H9 (cell line): ENCODE data around the gene ITGB6. TPM values are rescaled to one million over a fixed set of nuclear protein-coding genes. Genes with fewer than 3 reads are reported as not detected.

ENCODE experiments used
- DNase-seq: peaks from one replicate; pipeline ENCODE4 v3.0.0-alpha.2; 2017
- H2AFZ ChIP-seq: one replicate; pipeline ENCODE4 v1.6.1; 2013; ENCODE audit warnings: mild to moderate bottlenecking, low read length, control low read depth, moderate library complexity
- H2AK5ac ChIP-seq: 2 replicates; pipeline ENCODE4 v1.6.1; 2013; ENCODE audit warnings: low read length, control low read depth, mixed read lengths; ENCODE audit not compliant: insufficient read length
- H2BK120ac ChIP-seq: one replicate; pipeline ENCODE4 v1.6.1; 2013; ENCODE audit warnings: low read depth, mild to moderate bottlenecking, low read length, control low read depth, inconsistent platforms; ENCODE audit not compliant: poor library complexity, severe bottlenecking
- H2BK12ac ChIP-seq: 2 replicates; pipeline ENCODE4 v1.6.1; 2013; ENCODE audit warnings: low read length, control low read depth, mixed read lengths, low read depth; ENCODE audit not compliant: insufficient read length
- H2BK15ac ChIP-seq: 2 replicates; pipeline ENCODE4 v1.6.1; 2013; ENCODE audit warnings: low read depth, low read length, control low read depth
- H2BK20ac ChIP-seq: one replicate; pipeline ENCODE4 v1.6.1; 2013; ENCODE audit warnings: low read depth, mild to moderate bottlenecking, low read length, control low read depth, inconsistent platforms; ENCODE audit not compliant: poor library complexity, severe bottlenecking
- H2BK5ac ChIP-seq: 2 replicates; pipeline ENCODE4 v1.6.1; 2013; ENCODE audit warnings: low read length, control low read depth, mixed read lengths; ENCODE audit not compliant: insufficient read length
- H3K14ac ChIP-seq: 2 replicates; pipeline ENCODE4 v1.6.1; 2013; ENCODE audit warnings: low read length, control low read depth; ENCODE audit not compliant: insufficient read depth
- H3K18ac ChIP-seq: 2 replicates; pipeline ENCODE4 v1.6.1; 2013; ENCODE audit warnings: low read depth, mild to moderate bottlenecking, mixed read lengths, low read length, control low read depth; ENCODE audit not compliant: insufficient read length
- H3K23ac ChIP-seq: 2 replicates; pipeline ENCODE4 v1.6.1; 2013; ENCODE audit warnings: low read length, control low read depth, mixed read lengths, low read depth; ENCODE audit not compliant: insufficient read length
- H3K23me2 ChIP-seq: 2 replicates; pipeline ENCODE4 v1.6.1; 2013; ENCODE audit warnings: low read depth, mild to moderate bottlenecking, mixed read lengths, low read length, control low read depth; ENCODE audit not compliant: insufficient read length, poor library complexity, severe bottlenecking
- H3K27ac ChIP-seq: 2 replicates; pipeline ENCODE4 v1.5.1; 2013; ENCODE audit warnings: low read length, control low read depth, mixed read lengths, low read depth; ENCODE audit not compliant: insufficient read length
- H3K27me3 ChIP-seq: 2 replicates; pipeline ENCODE4 v1.6.1; 2013; ENCODE audit warnings: low read length, control low read depth, inconsistent platforms; ENCODE audit not compliant: insufficient read depth
- H3K4ac ChIP-seq: 2 replicates; pipeline ENCODE4 v1.6.1; 2013; ENCODE audit warnings: low read depth, mild to moderate bottlenecking, control low read depth, inconsistent platforms, low read length, moderate library complexity
- H3K4me1 ChIP-seq: 2 replicates; pipeline ENCODE4 v1.6.1; 2013; ENCODE audit warnings: low read length, control low read depth, inconsistent platforms; ENCODE audit not compliant: insufficient read depth
- H3K4me2 ChIP-seq: 2 replicates; pipeline ENCODE4 v1.6.1; 2013; ENCODE audit warnings: low read length, control low read depth, mixed read lengths; ENCODE audit not compliant: insufficient read length, insufficient read depth
- H3K56ac ChIP-seq: 2 replicates; pipeline ENCODE4 v1.6.1; 2013; ENCODE audit warnings: low read depth, mild to moderate bottlenecking, mixed read lengths, low read length, control low read depth; ENCODE audit not compliant: insufficient read length
- H3K79me1 ChIP-seq: 2 replicates; pipeline ENCODE4 v1.6.1; 2013; ENCODE audit warnings: low read depth, mild to moderate bottlenecking, moderate library complexity, low read length, control low read depth, inconsistent platforms; ENCODE audit not compliant: insufficient read depth, poor library complexity, severe bottlenecking
- H3K79me2 ChIP-seq: 2 replicates; pipeline ENCODE4 v1.6.1; 2013; ENCODE audit warnings: low read length, control low read depth, inconsistent platforms; ENCODE audit not compliant: insufficient read depth
- H3K9ac ChIP-seq: 2 replicates; pipeline ENCODE4 v1.6.1; 2013; ENCODE audit warnings: low read length, control low read depth, mixed read lengths; ENCODE audit not compliant: insufficient read length; ENCODE audit errors: extremely low read depth
- H3K9me3 ChIP-seq: one replicate; pipeline ENCODE4 v1.6.1; 2013; ENCODE audit warnings: low read depth, low read length, inconsistent platforms; ENCODE audit not compliant: control insufficient read depth
- H3T11ph ChIP-seq: one replicate; pipeline ENCODE4 v1.6.1; 2013; ENCODE audit warnings: mild to moderate bottlenecking, low read length, control low read depth, inconsistent platforms
- H4K20me1 ChIP-seq: one replicate; pipeline ENCODE4 v1.6.1; 2013; ENCODE audit not compliant: control insufficient read depth, insufficient read length, insufficient read depth
- H4K5ac ChIP-seq: 2 replicates; pipeline ENCODE4 v1.6.1; 2013; ENCODE audit warnings: low read depth, mild to moderate bottlenecking, mixed read lengths, low read length, control low read depth; ENCODE audit not compliant: insufficient read length
- H4K8ac ChIP-seq: replicated peaks from 2 replicates; pipeline ENCODE4 v1.6.1; 2013; ENCODE audit warnings: low read length, control low read depth, mixed read lengths, low read depth; ENCODE audit not compliant: insufficient read length
- H4K91ac ChIP-seq: 2 replicates; pipeline ENCODE4 v1.6.1; 2013; ENCODE audit warnings: low read depth, mild to moderate bottlenecking, moderate library complexity, mixed read lengths, low read length, control low read depth; ENCODE audit not compliant: insufficient read length
- H3K27ac Mint-ChIP-seq, 3 experiments: 2 replicates in 2 of 3; 3 replicates in 1 of 3; pipeline ENCODE4 v1.8.0; 2020 to 2021; ENCODE audit warnings: mixed read lengths in 3 of 3, mild to moderate bottlenecking in 1 of 3, moderate library complexity in 1 of 3
- H3K27me3 Mint-ChIP-seq: 2 replicates; pipeline ENCODE4 v1.8.0; 2021; ENCODE audit warnings: low read depth, mild to moderate bottlenecking, moderate library complexity, mixed read lengths
- H3K36me3 Mint-ChIP-seq, 3 experiments: 2 replicates in 2 of 3; 3 replicates in 1 of 3; pipeline ENCODE4 v1.8.0; 2020 to 2021; ENCODE audit warnings: low read depth in 3 of 3, mixed read lengths in 3 of 3; ENCODE audit not compliant: insufficient read depth in 1 of 3
- H3K4me1 Mint-ChIP-seq, 2 experiments: 2 replicates each; pipeline ENCODE4 v1.8.0; 2020; ENCODE audit warnings: mixed read lengths in 2 of 2
- H3K4me3 Mint-ChIP-seq, 2 experiments: 2 replicates in 1 of 2; 3 replicates in 1 of 2; pipeline ENCODE4 v1.8.0; 2020 to 2021; ENCODE audit warnings: mild to moderate bottlenecking in 2 of 2, mixed read lengths in 2 of 2, moderate library complexity in 1 of 2
- H3K9me3 Mint-ChIP-seq, 2 experiments: 2 replicates in 1 of 2; 3 replicates in 1 of 2; pipeline ENCODE4 v1.8.0; 2020; ENCODE audit warnings: mild to moderate bottlenecking in 2 of 2, mixed read lengths in 2 of 2, moderate library complexity in 1 of 2
- CTCF ChIP-seq: fragments of 200-600 bp; sonication (generic); conservative IDR thresholded peaks from 3 replicates; pipeline ENCODE4 v1.8.0; 2021; ENCODE audit warnings: antibody characterized with exemption, mild to moderate bottlenecking
- WGBS: extraction: QIAGEN DNeasy Blood & Tissue Kit; methylation state at CpG from one replicate; pipeline ENCODE4 v1.1.7; 2013; ENCODE audit warnings: missing lambda C conversion rate, low lambda C conversion rate, mixed read lengths; ENCODE audit not compliant: insufficient read length; ENCODE audit errors: extremely low coverage; 5-methylcytosine and 5-hydroxymethylcytosine counted together
- total RNA-seq: library from RNA; stranded (reverse); gene quantifications from 2 replicates; pipeline ENCODE4 v1.2.1, GENCODE V29; 2021

ITGB6 gene
- total RNA-seq, 1 experiment from 2014 or later: not detected

DNA sequence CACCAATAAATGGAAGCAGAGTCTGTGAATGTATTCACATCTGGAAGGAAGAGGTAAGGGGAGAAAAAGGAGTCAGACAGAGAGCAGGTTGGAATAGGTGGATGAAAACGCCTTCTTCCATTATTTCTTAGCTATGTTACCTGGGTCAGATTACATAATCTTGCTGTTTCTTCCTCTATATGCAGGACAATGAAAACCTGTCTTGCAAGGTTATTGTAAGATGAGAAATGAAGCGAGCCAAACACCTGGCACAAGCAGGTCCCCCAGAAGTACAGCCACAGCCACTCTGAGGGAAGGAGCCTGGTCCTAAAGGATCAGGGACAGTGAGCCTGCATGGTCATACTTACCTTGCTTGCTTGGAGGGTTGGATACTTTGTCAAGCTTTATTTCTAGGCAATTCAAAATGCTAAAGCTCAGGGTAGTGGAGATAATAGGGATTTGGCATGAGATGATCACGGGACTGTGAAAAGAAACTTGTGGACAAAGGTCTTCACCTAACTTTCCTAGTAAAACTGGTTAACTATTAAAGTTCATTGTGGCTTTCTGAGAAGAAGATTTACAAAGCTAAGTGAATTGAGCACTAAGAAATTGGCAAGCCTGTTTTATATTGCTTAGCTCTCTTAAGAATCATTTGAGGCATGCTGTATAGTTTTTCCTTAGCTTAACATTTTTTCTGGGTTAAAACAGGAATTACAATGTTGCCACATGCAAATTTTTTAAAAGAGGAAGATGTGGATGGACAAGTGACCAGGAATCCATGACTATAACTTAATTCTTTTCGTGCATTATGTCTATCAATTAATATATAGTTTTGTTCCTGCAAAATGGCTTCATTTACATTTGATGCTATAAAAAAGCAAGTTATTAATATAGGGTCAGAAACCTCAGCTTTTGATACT lies 121.9 kb downstream of the ITGB6 start:
- no peak for DNase-seq
- H3K27me3 Mint-ChIP-seq: no peaks in the 10 kb centered on the region
- Histone ChIP-seq H3K27ac (no peak overlapping the region), H3K14ac (no peak overlapping the region), H3K9me3 (no peaks in the 10 kb centered on the region), H2BK120ac (no peak overlapping the region), H3K4me2 (no peak overlapping the region), H2AFZ (no peak overlapping the region), H3K9ac (no peak overlapping the region), H2BK5ac (no peak overlapping the region), H3K79me1 (no peaks in the 10 kb centered on the region), H3K4ac (no peak overlapping the region), H4K5ac (no peak overlapping the region), H3K56ac (no peak overlapping the region), H3K18ac (no peak overlapping the region), H4K20me1 (no peaks in the 10 kb centered on the region), H3K23ac (no peak overlapping the region), H2AK5ac (no peak overlapping the region), H4K91ac (no peak overlapping the region), H2BK20ac (no peak overlapping the region), H3K4me1 (no peaks in the 10 kb centered on the region), H3K79me2 (no peaks in the 10 kb centered on the region), H4K8ac (no peak overlapping the region), H2BK15ac (no peak overlapping the region), H3T11ph (no peak overlapping the region), H2BK12ac (no peak overlapping the region), H3K23me2 (no peaks in the 10 kb centered on the region), H3K27me3 (no peaks in the 10 kb centered on the region)
- WGBS: no CpG with 5 or more reads among the region's 4 CpGs
- H3K4me3 Mint-ChIP-seq: no peak overlapping the region
- H3K27ac Mint-ChIP-seq: no peak overlapping the region
- H3K9me3 Mint-ChIP-seq: peaks cover 16 to 28% of the 10 kb centered on the region in 2 experiments; a peak in 4 of 5 replicates
- H3K4me1 Mint-ChIP-seq: no peaks in the 10 kb centered on the region
- peaks cover 2 to 8% (median 3%) of the 10 kb centered on the region in 3 experiments; a peak in 5 of 7 replicates for H3K36me3 Mint-ChIP-seq
- TF ChIP-seq CTCF: no peak
